ENCODE results near the gene RAB8B. TPM values are rescaled to one million over a fixed set of nuclear protein-coding genes. Genes with fewer than 3 reads are reported as not detected.

Gene RAB8B
- total and polyA plus RNA-seq, 2 donors from 2014 or later = 7.1 to 33.6 TPM

DNA sequence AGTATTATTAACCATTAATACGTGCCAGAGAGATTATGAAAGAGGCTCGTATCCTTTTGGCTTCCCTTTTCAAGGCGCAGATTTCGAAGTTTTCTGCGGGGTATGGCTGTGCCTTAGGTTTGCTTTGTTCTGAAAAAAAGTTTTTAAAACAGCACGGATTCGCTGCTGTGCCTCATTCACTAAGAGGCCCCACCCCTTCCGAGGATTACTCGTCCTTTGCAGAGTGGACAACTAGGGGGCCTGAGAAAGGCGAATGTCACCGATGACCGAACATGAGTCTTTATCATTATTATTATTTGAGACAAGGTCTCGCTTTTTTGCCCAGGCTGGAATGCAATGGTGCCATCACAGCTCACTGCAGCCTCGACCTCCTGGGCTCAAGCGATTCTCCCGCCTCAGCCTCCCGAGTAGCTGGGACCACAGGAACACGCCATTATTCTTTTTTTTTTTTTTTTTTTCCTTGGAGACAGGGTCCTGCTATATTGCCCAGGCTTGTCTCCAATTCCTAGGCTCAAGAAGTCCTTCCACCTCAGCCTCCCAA lies 31.4 kb upstream of the RAB8B start:
- Histone ChIP-seq H3K27ac (ENCODE audit: low read depth in 2 of 2, low read length in 2 of 2) (peak overlapping the region; percentile 94 to 98), H3K9me3 (ENCODE audit: control insufficient read depth in 2 of 3, insufficient read depth in 1 of 3, low read length in 3 of 3) (no peaks in the 10 kb centered on the region), H3K36me3 (ENCODE audit: control insufficient read depth in 2 of 3, insufficient read depth in 3 of 3, low read length in 3 of 3) (peaks cover 0 to 2% (median 0%) of the 10 kb centered on the region in 3 donors), H3K4me3 (ENCODE audit: low read length in 3 of 3) (peak overlapping the region; percentile 85 to 93 (median 93)), H3K4me1 (ENCODE audit: control insufficient read depth in 2 of 3, insufficient read depth in 2 of 3, low read depth in 1 of 3, low read length in 3 of 3) (peaks cover 0 to 3% (median 2%) of the 10 kb centered on the region in 3 donors), H3K9ac (ENCODE audit: low read length in 3 of 3) (peak overlapping the region; percentile 64 to 93 (median 84)), H3K27me3 (ENCODE audit: control insufficient read depth, insufficient read depth, low read length) (no peaks in the 10 kb centered on the region)
- intact Hi-C loops (cut with DNase I) = no loop called here
- peak in 4 of 5 donors; percentile 79 to 94 (median 88) for DNase-seq
- TF ChIP-seq, protein P1, sequence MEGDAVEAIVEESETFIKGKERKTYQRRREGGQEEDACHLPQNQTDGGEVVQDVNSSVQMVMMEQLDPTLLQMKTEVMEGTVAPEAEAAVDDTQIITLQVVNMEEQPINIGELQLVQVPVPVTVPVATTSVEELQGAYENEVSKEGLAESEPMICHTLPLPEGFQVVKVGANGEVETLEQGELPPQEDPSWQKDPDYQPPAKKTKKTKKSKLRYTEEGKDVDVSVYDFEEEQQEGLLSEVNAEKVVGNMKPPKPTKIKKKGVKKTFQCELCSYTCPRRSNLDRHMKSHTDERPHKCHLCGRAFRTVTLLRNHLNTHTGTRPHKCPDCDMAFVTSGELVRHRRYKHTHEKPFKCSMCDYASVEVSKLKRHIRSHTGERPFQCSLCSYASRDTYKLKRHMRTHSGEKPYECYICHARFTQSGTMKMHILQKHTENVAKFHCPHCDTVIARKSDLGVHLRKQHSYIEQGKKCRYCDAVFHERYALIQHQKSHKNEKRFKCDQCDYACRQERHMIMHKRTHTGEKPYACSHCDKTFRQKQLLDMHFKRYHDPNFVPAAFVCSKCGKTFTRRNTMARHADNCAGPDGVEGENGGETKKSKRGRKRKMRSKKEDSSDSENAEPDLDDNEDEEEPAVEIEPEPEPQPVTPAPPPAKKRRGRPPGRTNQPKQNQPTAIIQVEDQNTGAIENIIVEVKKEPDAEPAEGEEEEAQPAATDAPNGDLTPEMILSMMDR (IDR thresholded peaks at IDR 0.05; ENCODE audit: borderline replicate concordance, extremely low read depth, insufficient read depth) = no peak
- no peak for FAIRE-seq

DNA sequence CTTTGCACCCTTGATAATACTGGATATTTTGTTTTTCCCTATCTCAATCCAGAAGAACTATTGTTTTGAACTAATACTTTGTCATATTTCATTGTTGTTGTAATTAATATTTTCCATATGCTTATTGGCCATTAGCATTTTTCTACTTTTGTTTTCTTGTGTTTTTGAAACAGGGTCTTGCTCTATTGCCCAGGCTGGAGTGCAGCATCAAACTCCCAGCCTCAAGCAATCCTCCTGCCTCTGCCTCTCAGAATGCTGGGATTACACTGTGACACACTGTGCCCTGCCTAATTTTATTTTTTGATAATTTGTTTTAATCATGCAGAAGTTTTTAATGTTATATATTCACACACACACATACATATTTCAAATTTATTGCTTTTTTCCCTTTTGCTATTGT lies 28.8 kb upstream of the RAB8B start:
- Histone ChIP-seq H3K9me3 (ENCODE audit: control insufficient read depth in 2 of 3, insufficient read depth in 1 of 3, low read length in 3 of 3) (no peaks in the 10 kb centered on the region), H3K27me3 (ENCODE audit: control insufficient read depth, insufficient read depth, low read length) (no peaks in the 10 kb centered on the region), H3K27ac (ENCODE audit: low read depth in 2 of 2, low read length in 2 of 2) (no peak overlapping the region), H3K9ac (ENCODE audit: low read length in 3 of 3) (no peak overlapping the region), H3K4me3 (ENCODE audit: low read length in 3 of 3) (no peak overlapping the region), H3K36me3 (ENCODE audit: control insufficient read depth in 2 of 3, insufficient read depth in 3 of 3, low read length in 3 of 3) (no peaks in the 10 kb centered on the region), H3K4me1 (ENCODE audit: control insufficient read depth in 2 of 3, insufficient read depth in 2 of 3, low read depth in 1 of 3, low read length in 3 of 3) (peaks cover 0 to 3% (median 0%) of the 10 kb centered on the region in 3 donors)
- DNase-seq (no peak), FAIRE-seq (no peak)
- TF ChIP-seq, protein P1 (IDR thresholded peaks at IDR 0.05; ENCODE audit: borderline replicate concordance, extremely low read depth, insufficient read depth) = no peak
- intact Hi-C loops (cut with DNase I) = no loop called here

DNA sequence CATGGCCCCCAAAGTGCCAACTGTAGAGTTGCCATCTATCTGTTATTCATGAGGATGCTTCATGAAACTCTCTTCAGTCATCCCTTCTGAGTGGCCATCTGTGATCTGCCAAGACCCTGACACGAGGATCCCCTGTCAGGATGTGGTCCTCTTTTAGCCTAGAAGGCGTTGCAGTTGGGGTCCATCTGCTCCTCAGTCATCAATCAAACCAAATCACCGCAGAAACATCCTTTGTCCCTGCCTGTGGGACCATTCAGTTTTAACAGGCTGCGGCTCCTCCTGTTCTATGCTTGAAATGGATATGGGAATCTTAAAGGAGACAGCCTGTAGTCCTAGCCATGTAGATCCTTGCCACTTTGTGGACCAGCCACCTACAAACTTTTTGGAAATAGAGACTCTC lies 26.2 kb upstream of the RAB8B start:
- DNase-seq (no peak), FAIRE-seq (no peak)
- intact Hi-C loops (cut with DNase I) = no loop called here
- Histone ChIP-seq H3K27ac (ENCODE audit: low read depth in 2 of 2, low read length in 2 of 2) (no peak overlapping the region), H3K9me3 (ENCODE audit: control insufficient read depth in 2 of 3, insufficient read depth in 1 of 3, low read length in 3 of 3) (no peaks in the 10 kb centered on the region), H3K4me3 (ENCODE audit: low read length in 3 of 3) (no peak overlapping the region), H3K9ac (ENCODE audit: low read length in 3 of 3) (no peak overlapping the region), H3K27me3 (ENCODE audit: control insufficient read depth, insufficient read depth, low read length) (no peaks in the 10 kb centered on the region), H3K36me3 (ENCODE audit: control insufficient read depth in 2 of 3, insufficient read depth in 3 of 3, low read length in 3 of 3) (no peaks in the 10 kb centered on the region), H3K4me1 (ENCODE audit: control insufficient read depth in 2 of 3, insufficient read depth in 2 of 3, low read depth in 1 of 3, low read length in 3 of 3) (no peaks in the 10 kb centered on the region)
- TF ChIP-seq, protein P1 (IDR thresholded peaks at IDR 0.05; ENCODE audit: borderline replicate concordance, extremely low read depth, insufficient read depth) = no peak
